ENCODE measurements around the gene GIMAP8. TPM values are rescaled to one million over a fixed set of nuclear protein-coding genes. Genes with fewer than 3 reads are reported as not detected.

GIMAP8 gene
- total RNA-seq, 1 experiment from 2014 or later, result not detected

DNA sequence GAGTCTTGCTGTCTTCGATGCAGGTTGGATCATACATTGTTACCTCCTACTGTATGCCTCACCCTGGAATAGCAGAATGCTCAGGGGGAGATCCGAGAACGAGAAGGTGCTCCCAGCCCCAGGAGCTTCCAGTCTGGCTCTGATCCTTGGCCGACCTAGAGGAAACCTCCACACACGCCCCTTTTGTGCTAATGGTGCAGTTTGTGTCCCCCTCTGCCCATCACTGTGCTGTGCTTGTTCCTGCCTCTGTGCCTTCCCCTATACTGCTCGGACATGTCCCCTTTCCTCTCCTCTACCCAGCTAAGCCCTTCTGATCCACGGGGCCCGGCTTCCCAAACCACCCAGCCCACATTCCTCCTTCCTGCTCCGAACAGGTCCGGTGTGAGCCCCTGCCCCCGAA, 38.8 kb upstream of the GIMAP8 start:
- Histone ChIP-seq H3K27ac (ENCODE audit: insufficient read length, low read depth, low read length) (no peak overlapping the region), H4K8ac (replicated peaks; ENCODE audit: insufficient read length, low read depth, low read length) (no peak overlapping the region), H3K9ac (ENCODE audit: extremely low read depth, insufficient read length, low read length) (no peak overlapping the region), H4K5ac (ENCODE audit: insufficient read length, low read depth, low read length) (no peak overlapping the region), H3K27me3 (ENCODE audit: insufficient read depth, low read length) (no peaks in the 10 kb centered on the region), H3K56ac (ENCODE audit: insufficient read length, low read depth, low read length) (no peak overlapping the region), H3K23me2 (ENCODE audit: insufficient read length, low read depth, low read length, poor library complexity, severe bottlenecking) (no peaks in the 10 kb centered on the region), H3K4ac (ENCODE audit: low read depth, low read length) (no peak overlapping the region), H2BK5ac (ENCODE audit: insufficient read length, low read length) (no peak overlapping the region), H3K14ac (ENCODE audit: insufficient read depth, low read length) (no peak overlapping the region), H2BK120ac (ENCODE audit: low read depth, low read length, poor library complexity, severe bottlenecking) (no peak overlapping the region), H3K79me1 (ENCODE audit: insufficient read depth, low read depth, low read length, poor library complexity, severe bottlenecking) (no peaks in the 10 kb centered on the region), H2BK15ac (ENCODE audit: low read depth, low read length) (no peak overlapping the region), H3K4me1 (ENCODE audit: insufficient read depth, low read length) (peaks cover under 1% of the 10 kb centered on the region; the same call in 1 of the 2 replicates), H3K9me3 (ENCODE audit: control insufficient read depth, low read depth, low read length) (no peaks in the 10 kb centered on the region), H3T11ph (ENCODE audit: low read length) (no peak overlapping the region), H3K4me2 (ENCODE audit: insufficient read depth, insufficient read length, low read length) (no peak overlapping the region), H3K18ac (ENCODE audit: insufficient read length, low read depth, low read length) (no peak overlapping the region), H2AK5ac (ENCODE audit: insufficient read length, low read length) (no peak overlapping the region), H4K91ac (ENCODE audit: insufficient read length, low read depth, low read length) (no peak overlapping the region), H2BK20ac (ENCODE audit: low read depth, low read length, poor library complexity, severe bottlenecking) (no peak overlapping the region), H3K79me2 (ENCODE audit: insufficient read depth, low read length) (no peaks in the 10 kb centered on the region), H2AFZ (ENCODE audit: low read length) (no peak overlapping the region), H4K20me1 (ENCODE audit: control insufficient read depth, insufficient read depth, insufficient read length) (no peaks in the 10 kb centered on the region), H3K23ac (ENCODE audit: insufficient read length, low read depth, low read length) (no peak overlapping the region), H2BK12ac (ENCODE audit: insufficient read length, low read depth, low read length) (no peak overlapping the region)
- TF ChIP-seq, protein P1, sequence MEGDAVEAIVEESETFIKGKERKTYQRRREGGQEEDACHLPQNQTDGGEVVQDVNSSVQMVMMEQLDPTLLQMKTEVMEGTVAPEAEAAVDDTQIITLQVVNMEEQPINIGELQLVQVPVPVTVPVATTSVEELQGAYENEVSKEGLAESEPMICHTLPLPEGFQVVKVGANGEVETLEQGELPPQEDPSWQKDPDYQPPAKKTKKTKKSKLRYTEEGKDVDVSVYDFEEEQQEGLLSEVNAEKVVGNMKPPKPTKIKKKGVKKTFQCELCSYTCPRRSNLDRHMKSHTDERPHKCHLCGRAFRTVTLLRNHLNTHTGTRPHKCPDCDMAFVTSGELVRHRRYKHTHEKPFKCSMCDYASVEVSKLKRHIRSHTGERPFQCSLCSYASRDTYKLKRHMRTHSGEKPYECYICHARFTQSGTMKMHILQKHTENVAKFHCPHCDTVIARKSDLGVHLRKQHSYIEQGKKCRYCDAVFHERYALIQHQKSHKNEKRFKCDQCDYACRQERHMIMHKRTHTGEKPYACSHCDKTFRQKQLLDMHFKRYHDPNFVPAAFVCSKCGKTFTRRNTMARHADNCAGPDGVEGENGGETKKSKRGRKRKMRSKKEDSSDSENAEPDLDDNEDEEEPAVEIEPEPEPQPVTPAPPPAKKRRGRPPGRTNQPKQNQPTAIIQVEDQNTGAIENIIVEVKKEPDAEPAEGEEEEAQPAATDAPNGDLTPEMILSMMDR (conservative IDR thresholded peaks at IDR 0.05), result no peak
- Mint-ChIP-seq H3K27ac (peak overlapping the region in 2 of 3 experiments; percentile 66 to 94; a peak in 4 of 7 replicates), H3K9me3 (no peaks in the 10 kb centered on the region; a peak in 1 of 5 replicates), H3K36me3 (ENCODE audit: insufficient read depth in 1 of 3, low read depth in 3 of 3) (peaks cover 14 to 46% (median 44%) of the 10 kb centered on the region in 3 experiments), H3K4me3 (no peak overlapping the region), H3K4me1 (peaks cover 16 to 30% of the 10 kb centered on the region in 2 experiments), H3K27me3 (ENCODE audit: low read depth) (no peaks in the 10 kb centered on the region; the same call in 1 of the 2 replicates)
- WGBS (ENCODE audit: extremely low coverage, insufficient read length, low lambda C conversion rate), result no CpG with 5 or more reads among the region's 11 CpGs
- DNase-seq, result no peak

All from H9 (cell line).